ENCODE data around the gene TMEM245.

GRCh38 chr9:108991479-108991878 lies 128.3 kb downstream of the TMEM245 start:
- no peak for TF ChIP-seq CTCF (IDR thresholded peaks at IDR 0.05)
- no peak for TF ChIP-seq POLR2A (IDR thresholded peaks at IDR 0.05)

Measured in testis (tissue), 2 donors.